HG03558 (cell line): Measurements from ENCODE around the gene MAP2K1.
"Not testable (repeated sequence)": the region's sequence is repeated elsewhere in the genome, so short reads cannot be mapped to it uniquely, and the experiment has no call there.

ENCODE experiments used
- ATAC-seq: cut with Tn5 transposase; IDR thresholded peaks from one replicate; pipeline ENCODE4 v1.9.1; 2021; ENCODE audit warnings: moderate number of reproducible peaks; ENCODE audit not compliant: unreplicated experiment; ENCODE audit errors: extremely low read depth

Gene MAP2K1

DNA sequence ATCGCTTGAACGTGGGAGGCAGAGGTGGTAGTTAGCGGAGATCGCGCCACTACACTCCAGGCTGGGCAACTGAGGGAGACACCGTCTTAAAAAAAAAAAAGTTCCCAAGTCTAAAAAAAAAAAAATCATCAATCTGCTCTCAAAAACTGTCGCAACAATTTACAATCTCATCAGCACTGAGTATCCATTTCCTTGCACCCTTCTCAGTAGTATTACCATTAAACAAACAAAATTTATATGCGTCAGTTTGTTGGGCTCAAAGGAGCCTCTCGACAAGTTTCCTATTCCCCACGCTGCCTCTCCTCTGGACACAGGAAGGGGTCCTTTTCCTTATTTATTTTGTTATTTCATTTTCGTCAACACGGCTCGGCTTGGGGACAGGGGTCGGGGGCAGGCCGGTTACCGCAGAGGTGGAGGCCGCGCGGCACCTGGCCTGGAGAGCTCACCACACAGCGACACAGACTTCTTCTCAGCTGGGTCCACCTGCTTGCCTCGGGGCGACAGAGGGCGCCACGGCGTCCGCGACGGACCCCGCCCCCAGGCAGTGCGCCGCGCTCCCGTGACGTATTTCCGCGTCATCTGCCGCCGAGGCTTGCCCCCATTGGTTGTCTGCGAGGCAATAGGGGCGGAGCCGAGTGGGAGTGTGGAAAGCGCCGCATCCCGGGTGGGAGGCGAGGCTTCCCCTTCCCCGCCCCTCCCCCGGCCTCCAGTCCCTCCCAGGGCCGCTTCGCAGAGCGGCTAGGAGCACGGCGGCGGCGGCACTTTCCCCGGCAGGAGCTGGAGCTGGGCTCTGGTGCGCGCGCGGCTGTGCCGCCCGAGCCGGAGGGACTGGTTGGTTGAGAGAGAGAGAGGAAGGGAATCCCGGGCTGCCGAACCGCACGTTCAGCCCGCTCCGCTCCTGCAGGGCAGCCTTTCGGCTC is at the start of gene MAP2K1:
TSS of gene MAP2K1 (plus strand) at position 709 of the 920 bp plus-strand sequence. CDS start 436 bp downstream, outside the sequence.
- peak; percentile 69 for ATAC-seq

- not testable (repeated sequence) for ATAC-seq
These were observed 38.2 kb upstream of the MAP2K1 start for GRCh38 chr15:66348530-66348929.

DNA sequence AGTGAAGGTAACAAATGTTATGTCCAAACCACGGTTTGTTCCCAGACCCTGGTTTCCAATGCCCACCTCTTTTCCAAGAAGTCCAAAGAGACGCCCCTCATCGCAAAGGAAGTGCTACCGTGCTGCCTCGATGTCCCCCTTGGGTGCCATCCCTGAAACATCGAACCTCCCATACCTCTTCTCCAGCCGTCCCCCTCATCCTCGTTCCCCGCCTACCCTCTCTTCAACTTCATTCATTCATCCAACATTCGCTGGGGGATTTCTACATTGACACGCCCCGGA is 30.7 kb upstream of the MAP2K1 start:
- no peak for ATAC-seq

DNA sequence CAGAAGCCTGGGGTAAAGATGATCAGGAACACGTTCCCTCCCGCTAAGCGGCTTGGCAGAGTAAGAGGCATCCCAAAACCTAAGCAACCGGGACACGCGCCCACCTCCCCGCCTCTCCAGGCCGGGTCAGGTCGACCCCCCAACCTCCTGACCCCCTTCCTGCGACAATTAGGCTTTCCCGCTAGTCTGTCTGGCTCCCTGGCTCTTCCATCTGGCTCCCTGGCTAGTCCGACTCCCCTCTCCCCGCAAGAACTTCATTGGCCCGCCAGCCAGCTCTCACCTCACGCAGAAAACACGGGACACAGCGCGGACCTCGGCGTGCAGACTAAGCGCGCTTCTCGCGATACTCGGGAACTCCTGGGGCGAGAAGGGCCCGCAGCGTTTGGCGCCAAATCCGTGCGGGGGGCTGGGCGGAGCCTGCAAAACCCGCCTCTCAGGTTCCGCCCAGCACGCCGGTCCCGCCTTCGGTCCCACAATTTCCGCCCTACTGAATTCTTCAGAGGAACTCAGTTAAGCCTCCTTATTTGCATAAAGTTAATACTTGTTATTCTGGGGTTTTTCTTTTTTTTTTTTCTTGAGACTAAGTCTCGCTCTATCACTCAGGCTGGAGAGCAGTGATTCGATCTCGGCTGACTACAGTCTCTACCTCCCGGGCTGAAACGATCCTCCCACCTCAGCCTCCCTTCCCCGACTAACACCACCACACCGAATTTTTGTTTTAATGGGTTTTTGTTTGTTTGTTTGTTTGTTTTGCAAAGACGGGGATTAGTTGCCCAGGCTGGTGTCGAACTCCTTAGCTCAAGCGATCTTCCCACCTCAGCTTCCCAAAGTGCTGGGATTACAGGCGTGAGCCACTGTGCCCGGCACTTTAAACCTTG is 30.1 kb upstream of the MAP2K1 start, which contains the start of gene TIPIN:
TSS of gene TIPIN (minus strand) at position 327 of the 878 bp plus-strand sequence. CDS start 3,738 bp downstream, outside the sequence.
- ATAC-seq = peak; percentile 66

DNA sequence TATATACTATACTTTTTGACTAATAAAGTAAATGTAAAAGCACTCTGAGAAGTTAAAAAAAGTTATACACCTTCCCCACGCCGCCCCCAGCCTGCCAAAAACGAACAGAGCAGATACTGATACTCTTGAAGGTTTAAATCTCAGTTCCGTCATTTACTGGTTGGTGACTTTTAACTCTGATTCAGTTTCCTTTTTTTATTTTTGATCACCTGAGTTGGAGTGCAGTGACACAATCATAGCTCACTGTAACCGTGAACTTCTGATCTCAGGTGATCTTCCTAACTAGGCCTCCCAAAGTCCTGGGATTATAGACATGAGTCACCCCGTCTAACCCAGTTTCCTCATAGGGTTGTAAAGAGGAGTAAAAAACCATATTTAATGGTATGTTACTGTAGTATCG is 27.0 kb upstream of the MAP2K1 start:
- no peak for ATAC-seq

GRCh38 chr15:66361745-66362460 is 24.8 kb upstream of the MAP2K1 start:
- ATAC-seq = not testable (repeated sequence)

- ATAC-seq = no peak
These were observed 23.9 kb upstream of the MAP2K1 start for GRCh38 chr15:66362776-66363175.

GRCh38 chr15:66364944-66365528 is 21.7 kb upstream of the MAP2K1 start:
- ATAC-seq = no peak

- no peak for ATAC-seq
These were observed 16.7 kb upstream of the MAP2K1 start for GRCh38 chr15:66369773-66370651.

- ATAC-seq = no peak
These were observed 12.5 kb upstream of the MAP2K1 start for GRCh38 chr15:66374179-66374578.

- ATAC-seq = no peak
These were observed 7.8 kb upstream of the MAP2K1 start for GRCh38 chr15:66378814-66379430.

DNA sequence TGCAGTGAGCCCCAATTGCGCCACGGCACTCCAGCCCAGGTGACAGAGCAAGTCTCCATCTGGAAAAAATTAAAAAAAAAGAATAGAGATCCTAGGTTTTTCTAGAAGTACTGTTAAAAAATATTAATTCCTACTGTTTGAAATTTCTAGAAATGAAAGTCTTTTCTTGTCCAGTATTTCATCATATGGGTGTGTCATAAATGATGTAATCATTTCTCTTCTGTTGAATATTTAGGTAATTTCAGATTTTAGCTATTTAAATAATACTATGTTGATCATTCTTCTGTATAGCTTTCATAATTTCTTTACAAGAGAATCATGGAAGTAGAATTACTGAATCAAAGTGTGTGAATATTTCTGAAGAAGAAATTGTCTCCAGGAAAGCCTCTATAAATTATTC is 5.3 kb upstream of the MAP2K1 start:
- not testable (repeated sequence) for ATAC-seq

DNA sequence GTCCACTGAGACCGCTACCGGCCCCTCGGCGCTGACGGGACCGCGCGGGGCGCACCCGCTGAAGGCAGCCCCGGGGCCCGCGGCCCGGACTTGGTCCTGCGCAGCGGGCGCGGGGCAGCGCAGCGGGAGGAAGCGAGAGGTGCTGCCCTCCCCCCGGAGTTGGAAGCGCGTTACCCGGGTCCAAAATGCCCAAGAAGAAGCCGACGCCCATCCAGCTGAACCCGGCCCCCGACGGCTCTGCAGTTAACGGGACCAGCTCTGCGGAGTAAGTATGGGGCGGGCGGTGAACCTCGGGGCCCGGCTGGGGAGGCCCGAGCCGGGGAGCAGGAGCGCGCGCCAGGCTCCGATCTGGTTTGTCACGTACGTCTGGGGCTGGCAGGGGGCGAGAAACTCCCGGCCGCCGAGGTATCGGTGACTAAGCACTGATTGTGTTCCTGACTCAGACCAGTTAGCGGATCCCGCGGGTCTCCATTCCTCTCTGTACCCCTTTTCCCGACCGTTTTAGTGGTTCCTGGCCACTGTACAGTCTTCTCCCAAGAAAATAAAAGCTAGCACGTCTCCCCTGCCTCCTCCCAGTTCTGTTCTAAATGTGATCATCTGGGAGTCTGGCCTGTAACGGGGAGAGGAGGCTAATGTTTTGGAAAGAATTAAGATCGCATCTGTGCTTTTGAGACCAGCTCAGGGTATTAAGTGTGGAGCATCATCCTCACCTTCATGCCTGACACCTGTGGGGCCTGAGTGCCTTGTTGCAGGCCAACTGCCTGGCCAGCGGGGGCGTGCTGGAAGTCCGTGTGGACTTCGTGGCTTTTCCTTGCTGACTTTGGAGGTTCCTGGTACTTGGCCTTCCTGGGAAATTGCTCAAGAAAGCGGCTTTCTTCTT is 691 bp downstream of the MAP2K1 start:
- no peak for ATAC-seq

GRCh38 chr15:66388043-66388363 is 1.3 kb downstream of the MAP2K1 start:
- no peak for ATAC-seq

DNA sequence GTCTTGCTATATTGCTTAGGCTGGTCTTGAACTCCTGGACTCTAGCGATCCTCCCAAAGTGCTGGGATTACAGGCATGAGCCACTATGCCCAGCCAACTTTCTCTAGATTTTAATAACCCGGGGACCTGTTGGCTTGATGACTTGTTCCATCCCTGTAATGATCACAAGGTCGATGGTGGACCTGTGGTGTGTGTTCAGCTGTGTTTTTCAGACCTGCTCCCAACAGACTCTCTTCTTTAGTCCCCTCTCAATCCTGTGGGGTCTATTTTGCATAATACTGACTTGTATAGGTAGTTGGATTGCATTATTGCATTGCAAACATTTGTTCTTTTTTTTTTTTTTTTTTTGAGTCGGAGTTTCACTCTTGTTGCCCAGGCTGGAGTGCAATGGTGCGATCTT is 1.9 kb downstream of the MAP2K1 start:
- no peak for ATAC-seq

- ATAC-seq = no peak
These were observed 2.6 kb downstream of the MAP2K1 start for GRCh38 chr15:66389098-66389858.

DNA sequence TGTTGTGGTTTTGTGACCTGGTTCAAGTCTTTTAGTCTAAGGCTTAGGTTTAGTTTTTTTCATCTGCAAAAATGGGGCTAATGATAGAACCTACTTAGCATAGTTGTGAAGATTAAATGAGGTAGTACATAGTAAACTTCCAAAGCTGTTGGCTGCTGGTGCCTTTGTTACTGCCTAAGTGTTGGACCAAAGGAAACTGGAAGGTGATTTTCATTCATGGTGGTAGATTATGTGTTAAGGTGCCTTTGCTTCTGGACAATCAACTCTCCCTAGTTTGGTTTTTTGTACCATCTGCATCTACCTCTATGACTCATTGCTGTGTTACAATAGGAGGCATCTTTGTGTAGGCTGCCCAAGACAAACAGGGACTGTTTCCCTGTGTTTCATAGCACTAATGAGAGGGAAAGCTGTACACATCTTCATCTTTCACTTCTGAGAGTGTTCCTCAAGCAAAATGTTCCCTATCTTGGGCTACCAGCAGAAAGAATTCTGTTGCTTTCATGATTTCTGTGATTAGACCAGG is 3.2 kb downstream of the MAP2K1 start:
- ATAC-seq = no peak
